GM10248 (cell line): ENCODE data around the gene TRAF3IP1.

ENCODE experiments used
- CTCF ChIA-PET: fragments of 300-600 bp; sonication (Branson Sonifier 250); formaldehyde crosslinking; extraction: SDS; loops from one replicate; lab custom pipeline; 2021; ENCODE audit warnings: antibody characterized with exemption; lab: Yijun Ruan, JAX
- POLR2A ChIA-PET: fragments of 350-650 bp; sonication (Branson Sonifier 250); formaldehyde crosslinking; extraction: SDS; loops from one replicate; lab custom pipeline; 2020; ENCODE audit warnings: antibody characterized with exemption; lab: Yijun Ruan, JAX
- DNase-seq: peaks from one replicate; pipeline ENCODE4 v3.0.0; 2012; ENCODE audit errors: extremely low spot score
- TF ChIP-seq, protein P1 (sequence below): IDR thresholded peaks from 2 replicates; pipeline ENCODE4 v1.5.1; 2012; ENCODE audit warnings: mild to moderate bottlenecking, low read depth; ENCODE audit errors: extremely low read depth, missing control alignments, control extremely low read depth

Gene TRAF3IP1

DNA sequence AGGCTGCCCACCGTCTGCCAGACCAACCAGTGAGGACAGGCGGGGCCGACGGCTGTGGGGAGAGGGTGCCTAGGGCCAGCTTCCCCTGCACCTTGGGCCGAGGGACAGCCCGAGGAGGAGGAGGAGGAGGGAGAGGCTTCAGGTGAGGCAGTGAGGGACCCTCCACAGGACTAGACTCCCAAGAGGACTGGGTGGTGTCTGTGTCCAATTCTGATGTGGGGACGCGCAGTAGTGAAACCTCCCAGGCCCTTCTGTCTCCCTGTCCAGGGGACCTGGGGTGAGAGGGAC lies 86.6 kb downstream of the TRAF3IP1 start:
- TF ChIP-seq, protein P1, sequence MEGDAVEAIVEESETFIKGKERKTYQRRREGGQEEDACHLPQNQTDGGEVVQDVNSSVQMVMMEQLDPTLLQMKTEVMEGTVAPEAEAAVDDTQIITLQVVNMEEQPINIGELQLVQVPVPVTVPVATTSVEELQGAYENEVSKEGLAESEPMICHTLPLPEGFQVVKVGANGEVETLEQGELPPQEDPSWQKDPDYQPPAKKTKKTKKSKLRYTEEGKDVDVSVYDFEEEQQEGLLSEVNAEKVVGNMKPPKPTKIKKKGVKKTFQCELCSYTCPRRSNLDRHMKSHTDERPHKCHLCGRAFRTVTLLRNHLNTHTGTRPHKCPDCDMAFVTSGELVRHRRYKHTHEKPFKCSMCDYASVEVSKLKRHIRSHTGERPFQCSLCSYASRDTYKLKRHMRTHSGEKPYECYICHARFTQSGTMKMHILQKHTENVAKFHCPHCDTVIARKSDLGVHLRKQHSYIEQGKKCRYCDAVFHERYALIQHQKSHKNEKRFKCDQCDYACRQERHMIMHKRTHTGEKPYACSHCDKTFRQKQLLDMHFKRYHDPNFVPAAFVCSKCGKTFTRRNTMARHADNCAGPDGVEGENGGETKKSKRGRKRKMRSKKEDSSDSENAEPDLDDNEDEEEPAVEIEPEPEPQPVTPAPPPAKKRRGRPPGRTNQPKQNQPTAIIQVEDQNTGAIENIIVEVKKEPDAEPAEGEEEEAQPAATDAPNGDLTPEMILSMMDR: no peak
- DNase-seq: no peak
- ChIA-PET CTCF (no interaction called here), POLR2A (no interaction called here)

DNA sequence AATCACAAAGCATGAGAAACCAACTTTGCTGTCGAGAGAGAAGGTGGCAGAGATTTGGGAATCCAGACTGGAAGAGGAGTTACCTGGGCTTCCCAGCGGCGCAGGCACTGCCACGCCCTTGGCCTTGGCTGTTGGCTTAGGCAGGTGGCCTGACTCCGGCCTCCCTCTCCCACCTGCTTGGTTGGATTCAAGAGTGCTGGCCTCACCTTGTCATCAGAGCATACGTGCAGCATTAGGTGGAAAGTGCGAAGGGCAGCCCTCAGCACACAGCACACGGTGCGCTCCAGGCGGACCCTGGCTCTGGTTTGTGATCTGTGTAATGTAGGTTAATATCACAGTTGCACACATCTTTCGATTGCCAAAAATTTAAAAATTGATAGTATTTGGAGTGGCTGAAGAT lies 87.2 kb downstream of the TRAF3IP1 start:
- ChIA-PET CTCF (interaction anchor here (1.5 kb wide), 1 partner anchor 377 kb away, joined by 3 read pairs; no protein-coding TSS in a partner anchor), POLR2A (no interaction called here)
- no peak for DNase-seq
- TF ChIP-seq, protein P1: no peak

DNA sequence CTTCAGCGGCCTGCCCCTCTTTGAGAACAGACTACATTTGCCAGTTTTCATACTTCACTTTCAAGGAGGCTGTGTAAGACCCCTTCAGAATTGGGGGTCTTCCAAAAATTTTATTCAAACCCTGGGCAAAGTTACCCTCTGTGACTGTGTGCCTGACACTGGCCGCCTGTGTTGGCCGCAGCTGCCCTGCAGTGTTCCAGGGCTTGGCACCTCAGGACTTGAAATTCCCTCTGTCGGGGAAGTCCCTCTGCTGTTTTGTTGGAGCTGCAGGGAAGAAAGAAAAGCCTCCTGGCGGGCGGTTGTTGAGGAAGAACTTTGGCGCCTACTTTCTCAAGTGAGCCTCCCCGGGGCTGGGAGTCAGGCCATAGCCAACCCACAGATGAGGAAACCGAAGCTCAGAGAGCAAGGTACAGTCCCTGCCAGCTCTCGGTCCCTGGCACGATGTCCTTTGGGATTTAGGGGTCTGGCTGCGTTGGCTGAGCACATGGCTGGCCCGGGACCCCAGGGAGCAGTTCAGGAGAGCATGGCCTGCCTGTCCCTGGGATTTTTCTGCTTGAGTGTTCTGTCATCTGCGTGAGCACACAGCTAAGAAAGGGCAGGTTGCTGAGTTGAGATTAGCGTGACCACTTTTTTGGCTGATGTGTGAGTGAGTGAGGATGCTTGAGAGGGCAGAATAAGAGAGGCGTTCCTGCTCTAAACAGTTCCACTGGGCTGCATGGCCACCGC lies 88.5 kb downstream of the TRAF3IP1 start:
- POLR2A ChIA-PET: no interaction called here

DNA sequence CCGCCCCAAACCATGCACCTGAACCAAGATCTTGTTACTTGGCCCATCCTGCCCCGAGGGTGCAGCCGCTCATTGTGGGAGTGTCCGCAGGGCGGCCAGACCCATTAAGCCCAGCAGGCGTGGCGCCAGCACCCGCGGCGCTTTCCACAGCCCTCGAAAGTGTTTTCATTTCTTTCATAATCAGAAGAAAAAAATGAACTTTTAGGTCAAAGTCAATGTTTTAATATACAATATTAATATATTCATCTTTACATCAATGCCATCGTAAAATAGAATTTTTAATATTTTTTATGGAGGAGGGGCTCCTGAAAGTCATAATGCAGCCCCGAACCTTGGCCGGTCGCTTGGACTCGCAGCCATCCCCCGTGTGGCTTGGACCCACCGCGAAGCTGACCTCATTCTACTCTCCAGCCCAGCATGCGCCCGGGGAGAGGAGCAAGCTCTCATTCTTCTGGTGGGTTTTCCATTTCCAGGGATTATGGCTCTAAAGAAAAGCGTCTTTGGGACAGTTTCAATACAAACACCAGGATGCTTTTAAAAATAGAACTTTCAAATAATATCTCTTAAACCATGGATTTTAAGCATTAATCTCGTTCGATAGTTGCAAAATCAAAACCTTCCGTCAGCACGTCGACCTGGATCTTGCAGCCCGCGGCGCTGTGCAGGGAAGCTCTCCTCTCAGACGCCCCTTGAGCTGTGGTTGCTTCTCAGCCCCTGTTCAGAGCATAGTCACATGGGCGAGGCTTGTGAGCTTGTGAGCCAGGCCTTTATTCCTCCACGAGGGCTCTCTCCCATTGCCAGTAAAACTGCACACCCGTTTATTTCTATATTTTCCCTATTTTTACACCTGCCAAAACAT lies 89.3 kb downstream of the TRAF3IP1 start:
- ChIA-PET POLR2A (no interaction called here), CTCF (interaction anchor here (1.5 kb wide), 1 partner anchor 375 kb away, joined by 3 read pairs; no protein-coding TSS in a partner anchor)
- no peak for DNase-seq
- TF ChIP-seq, protein P1: no peak

More for the DNA sequence above, 88.5 kb downstream of the TRAF3IP1 start:
- CTCF ChIA-PET: interaction anchor here (1.5 kb wide), 1 partner anchor 376 kb away, joined by 3 read pairs; no protein-coding TSS in a partner anchor
- no peak for DNase-seq
- TF ChIP-seq, protein P1: no peak

DNA sequence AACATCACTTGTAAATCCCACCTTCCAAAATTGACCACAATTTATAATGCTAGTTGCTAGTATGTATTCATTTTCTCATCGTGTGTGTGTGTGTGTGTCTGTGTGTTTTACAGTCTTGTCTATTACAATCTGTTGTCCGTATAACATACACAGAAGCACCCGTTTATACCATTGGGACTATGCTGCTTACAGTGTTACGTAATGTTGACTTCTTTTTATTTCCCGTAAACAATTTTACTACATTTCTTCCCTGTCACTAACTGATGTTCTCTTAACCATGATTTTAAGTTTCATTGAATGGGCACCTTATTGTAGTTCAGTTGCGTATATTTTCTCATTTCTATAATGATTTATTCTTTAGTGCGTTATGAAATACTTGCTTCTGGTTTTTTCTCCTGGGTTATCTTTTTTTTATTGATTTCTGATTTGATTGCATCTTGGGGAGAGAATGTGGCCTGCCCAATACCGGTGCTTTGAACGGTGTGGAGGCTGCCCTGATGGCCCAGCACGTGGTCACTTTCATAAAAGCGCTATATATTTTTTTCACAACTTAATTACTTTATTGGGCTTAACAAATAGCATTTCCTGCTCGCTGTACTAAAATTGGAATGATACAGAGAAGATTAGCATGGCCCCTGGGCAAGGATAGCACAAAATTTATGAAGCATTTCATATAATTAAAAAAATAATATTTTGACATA lies 91.9 kb downstream of the TRAF3IP1 start:
- POLR2A ChIA-PET: no interaction called here
- no peak for DNase-seq
- TF ChIP-seq, protein P1: no peak
- CTCF ChIA-PET: no interaction called here

DNA sequence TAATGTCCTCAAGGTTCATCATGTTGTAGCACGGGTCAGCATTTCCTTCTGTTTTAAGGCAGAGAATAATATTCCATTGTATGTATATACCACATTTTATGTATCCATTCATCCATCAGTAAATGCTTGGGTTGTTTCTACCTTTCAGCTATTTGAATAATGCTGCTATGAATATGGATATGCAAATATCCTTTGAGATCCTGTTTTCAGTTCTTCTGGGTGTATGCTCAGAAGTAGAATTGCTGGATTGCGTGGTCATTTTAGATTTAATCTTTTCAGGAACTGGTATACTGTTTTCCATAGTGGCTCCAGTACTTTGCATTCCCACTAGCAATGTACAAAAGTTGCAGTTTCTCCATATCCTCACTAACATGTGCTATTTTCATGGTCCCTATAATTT lies 93.0 kb downstream of the TRAF3IP1 start:
- POLR2A ChIA-PET: no interaction called here
- DNase-seq: no peak
- TF ChIP-seq, protein P1: no peak
- CTCF ChIA-PET: interaction anchor here (1.3 kb wide), 1 partner anchor 18 kb away, joined by 3 read pairs; no protein-coding TSS in a partner anchor
